HepG2 (cell line): ENCODE results near the gene PEX3. TPM values are rescaled to one million over a fixed set of nuclear protein-coding genes. Genes with fewer than 3 reads are reported as not detected.

ENCODE experiments used
- AGO1 ChIP-seq: fragments of 200-400 bp; formaldehyde crosslinking; IDR thresholded peaks from 2 replicates; pipeline ENCODE4 v1.6.1; 2017; ENCODE audit warnings: mild to moderate bottlenecking, low read depth, low read length, moderate library complexity; ENCODE audit not compliant: poor library complexity, severe bottlenecking
- BCL6 ChIP-seq: IDR thresholded peaks from 2 replicates; pipeline ENCODE4 v1.6.1; 2016; ENCODE audit warnings: missing genetic modification reagents, missing compliant biosample characterization
- ISL2 ChIP-seq: sonication (generic); formaldehyde crosslinking; IDR thresholded peaks from 2 replicates; pipeline ENCODE4 v1.5.0; 2020; ENCODE audit warnings: missing genetic modification reagents
- KAT7 ChIP-seq: IDR thresholded peaks from 2 replicates; pipeline ENCODE4 v1.6.1; 2018; ENCODE audit warnings: borderline replicate concordance, missing compliant biosample characterization
- LCORL ChIP-seq, 2 experiments: fragments of 450-650 bp in 1 of 2; sonication (generic) in 1 of 2; formaldehyde crosslinking in 1 of 2; IDR thresholded peaks; 2 replicates each; pipeline versions ENCODE4 v1.5.0 to v1.6.1; 2017 to 2020; ENCODE audit warnings: antibody characterized with exemption in 1 of 2, missing genetic modification reagents in 1 of 2
- MXD4 ChIP-seq: IDR thresholded peaks from 2 replicates; pipeline ENCODE4 v1.6.1; 2016; ENCODE audit warnings: mild to moderate bottlenecking, missing biosample characterization, missing genetic modification reagents
- YEATS4 ChIP-seq: sonication (generic); formaldehyde crosslinking; IDR thresholded peaks from 2 replicates; pipeline ENCODE4 v1.4.0; 2020; ENCODE audit warnings: missing genetic modification reagents, borderline replicate concordance
- ZMYM4 ChIP-seq: sonication (generic); formaldehyde crosslinking; IDR thresholded peaks from 2 replicates; pipeline ENCODE4 v1.8.1; 2023; ENCODE audit warnings: mild to moderate bottlenecking, missing genetic modification reagents
- ZNF207 ChIP-seq: fragments of 450-650 bp; IDR thresholded peaks from 2 replicates; pipeline ENCODE4 v1.6.1; 2016; ENCODE audit warnings: antibody characterized with exemption, borderline replicate concordance
- ZNF383 ChIP-seq: sonication (generic); formaldehyde crosslinking; IDR thresholded peaks from 2 replicates; pipeline ENCODE4 v1.4.0; 2020; ENCODE audit warnings: missing genetic modification reagents, mild to moderate bottlenecking, borderline replicate concordance
- polyA plus RNA-seq, 8 experiments: library from polyadenylated mRNA; depleted of rRNA in 3 of 8; stranded (reverse) in 7 of 8; unstranded in 1 of 8; fragments of >200 nt; fragmentation: Illumina TruSeq in 4 of 8; extraction: Trizol in 4 of 8; gene quantifications; 2 replicates each; pipeline versions ENCODE4 v1.2.1 to v1.2.3, GENCODE V29; 2011 to 2016; ENCODE audit warnings: low read depth in 4 of 8, missing spikeins in 1 of 8, mixed read lengths in 1 of 8; ENCODE audit not compliant: insufficient read depth in 1 of 8
- total RNA-seq, 5 experiments: library from RNA; depleted of rRNA; stranded (reverse); fragments of >200 nt; fragmentation: Illumina TruSeq; extraction: Trizol; gene quantifications; 2 replicates each; pipeline ENCODE4 v1.2.3, GENCODE V29; 2016; ENCODE audit warnings: low read depth in 1 of 5
- TF ChIP-seq, protein P1 (sequence below): IDR thresholded peaks from 2 replicates; pipeline ENCODE4 v1.6.1; 2016
- TF ChIP-seq, protein P2 (sequence below): IDR thresholded peaks from 2 replicates; pipeline ENCODE4 v1.6.1; 2016; ENCODE audit warnings: mild to moderate bottlenecking
- TF ChIP-seq, protein P3 (sequence below): sonication (generic); formaldehyde crosslinking; IDR thresholded peaks from 2 replicates; pipeline ENCODE4 v1.4.0; 2020; ENCODE audit warnings: missing genetic modification reagents
- TF ChIP-seq, protein P4 (sequence below): sonication (generic); formaldehyde crosslinking; IDR thresholded peaks from one replicate; pipeline ENCODE4 v1.5.1; 2020; ENCODE audit warnings: mild to moderate bottlenecking, missing genetic modification reagents; ENCODE audit errors: not compliant biosample characterization

The PEX3 gene
- total and polyA plus RNA-seq, 2 of the 13 experiments (the other 11 are each of a cell fraction or from before 2014, with no cell fraction given) = 30.9 to 40.8 TPM

DNA sequence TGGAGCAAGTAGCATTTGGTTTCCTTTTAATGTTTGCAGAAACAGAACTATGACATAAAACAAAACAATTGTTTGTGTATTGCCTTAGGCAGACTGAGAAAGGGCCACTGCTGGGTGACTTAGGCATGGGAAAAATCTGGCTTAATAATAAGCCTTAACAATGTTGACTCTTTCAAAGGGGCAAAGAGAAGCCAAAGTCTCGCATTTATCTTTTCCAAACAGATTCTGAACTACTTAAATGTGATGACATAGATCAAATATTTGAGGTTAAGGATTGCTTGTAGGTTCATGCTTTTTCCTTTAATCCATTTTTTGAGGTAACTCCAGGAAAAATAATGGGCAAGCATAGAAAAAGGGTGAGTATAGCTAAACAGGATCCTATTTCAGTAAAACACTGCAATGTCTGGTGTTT lies 39.7 kb upstream of the PEX3 start (continued):
- no peak for TF ChIP-seq AGO1
- no peak for TF ChIP-seq ZNF207
- TF ChIP-seq ZNF383 = no peak
- TF ChIP-seq, protein P1, sequence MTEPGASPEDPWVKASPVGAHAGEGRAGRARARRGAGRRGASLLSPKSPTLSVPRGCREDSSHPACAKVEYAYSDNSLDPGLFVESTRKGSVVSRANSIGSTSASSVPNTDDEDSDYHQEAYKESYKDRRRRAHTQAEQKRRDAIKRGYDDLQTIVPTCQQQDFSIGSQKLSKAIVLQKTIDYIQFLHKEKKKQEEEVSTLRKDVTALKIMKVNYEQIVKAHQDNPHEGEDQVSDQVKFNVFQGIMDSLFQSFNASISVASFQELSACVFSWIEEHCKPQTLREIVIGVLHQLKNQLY = peak; percentile 50; the same call in 1 of the 2 replicates
- peak; percentile 98 for TF ChIP-seq ISL2
- TF ChIP-seq, protein P2, sequence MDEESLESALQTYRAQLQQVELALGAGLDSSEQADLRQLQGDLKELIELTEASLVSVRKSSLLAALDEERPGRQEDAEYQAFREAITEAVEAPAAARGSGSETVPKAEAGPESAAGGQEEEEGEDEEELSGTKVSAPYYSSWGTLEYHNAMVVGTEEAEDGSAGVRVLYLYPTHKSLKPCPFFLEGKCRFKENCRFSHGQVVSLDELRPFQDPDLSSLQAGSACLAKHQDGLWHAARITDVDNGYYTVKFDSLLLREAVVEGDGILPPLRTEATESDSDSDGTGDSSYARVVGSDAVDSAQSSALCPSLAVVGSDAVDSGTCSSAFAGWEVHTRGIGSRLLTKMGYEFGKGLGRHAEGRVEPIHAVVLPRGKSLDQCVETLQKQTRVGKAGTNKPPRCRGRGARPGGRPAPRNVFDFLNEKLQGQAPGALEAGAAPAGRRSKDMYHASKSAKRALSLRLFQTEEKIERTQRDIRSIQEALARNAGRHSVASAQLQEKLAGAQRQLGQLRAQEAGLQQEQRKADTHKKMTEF (CRISPR knock-in tag) = peak; percentile 69
- TF ChIP-seq ZMYM4 (CRISPR knock-in tag) = peak; percentile 63
- TF ChIP-seq, protein P3, sequence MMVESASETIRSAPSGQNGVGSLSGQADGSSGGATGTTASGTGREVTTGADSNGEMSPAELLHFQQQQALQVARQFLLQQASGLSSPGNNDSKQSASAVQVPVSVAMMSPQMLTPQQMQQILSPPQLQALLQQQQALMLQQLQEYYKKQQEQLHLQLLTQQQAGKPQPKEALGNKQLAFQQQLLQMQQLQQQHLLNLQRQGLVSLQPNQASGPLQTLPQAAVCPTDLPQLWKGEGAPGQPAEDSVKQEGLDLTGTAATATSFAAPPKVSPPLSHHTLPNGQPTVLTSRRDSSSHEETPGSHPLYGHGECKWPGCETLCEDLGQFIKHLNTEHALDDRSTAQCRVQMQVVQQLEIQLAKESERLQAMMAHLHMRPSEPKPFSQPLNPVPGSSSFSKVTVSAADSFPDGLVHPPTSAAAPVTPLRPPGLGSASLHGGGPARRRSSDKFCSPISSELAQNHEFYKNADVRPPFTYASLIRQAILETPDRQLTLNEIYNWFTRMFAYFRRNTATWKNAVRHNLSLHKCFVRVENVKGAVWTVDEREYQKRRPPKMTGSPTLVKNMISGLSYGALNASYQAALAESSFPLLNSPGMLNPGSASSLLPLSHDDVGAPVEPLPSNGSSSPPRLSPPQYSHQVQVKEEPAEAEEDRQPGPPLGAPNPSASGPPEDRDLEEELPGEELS (CRISPR knock-in tag) = peak; percentile 94
- TF ChIP-seq YEATS4 (CRISPR knock-in tag) = 0 out of 2 replicates have a peak, but pooled peaks have one; percentile 39
- peak; percentile 98 for TF ChIP-seq BCL6 (CRISPR knock-in tag)
- no peak for TF ChIP-seq KAT7 (CRISPR knock-in tag)
- TF ChIP-seq, protein P4, sequence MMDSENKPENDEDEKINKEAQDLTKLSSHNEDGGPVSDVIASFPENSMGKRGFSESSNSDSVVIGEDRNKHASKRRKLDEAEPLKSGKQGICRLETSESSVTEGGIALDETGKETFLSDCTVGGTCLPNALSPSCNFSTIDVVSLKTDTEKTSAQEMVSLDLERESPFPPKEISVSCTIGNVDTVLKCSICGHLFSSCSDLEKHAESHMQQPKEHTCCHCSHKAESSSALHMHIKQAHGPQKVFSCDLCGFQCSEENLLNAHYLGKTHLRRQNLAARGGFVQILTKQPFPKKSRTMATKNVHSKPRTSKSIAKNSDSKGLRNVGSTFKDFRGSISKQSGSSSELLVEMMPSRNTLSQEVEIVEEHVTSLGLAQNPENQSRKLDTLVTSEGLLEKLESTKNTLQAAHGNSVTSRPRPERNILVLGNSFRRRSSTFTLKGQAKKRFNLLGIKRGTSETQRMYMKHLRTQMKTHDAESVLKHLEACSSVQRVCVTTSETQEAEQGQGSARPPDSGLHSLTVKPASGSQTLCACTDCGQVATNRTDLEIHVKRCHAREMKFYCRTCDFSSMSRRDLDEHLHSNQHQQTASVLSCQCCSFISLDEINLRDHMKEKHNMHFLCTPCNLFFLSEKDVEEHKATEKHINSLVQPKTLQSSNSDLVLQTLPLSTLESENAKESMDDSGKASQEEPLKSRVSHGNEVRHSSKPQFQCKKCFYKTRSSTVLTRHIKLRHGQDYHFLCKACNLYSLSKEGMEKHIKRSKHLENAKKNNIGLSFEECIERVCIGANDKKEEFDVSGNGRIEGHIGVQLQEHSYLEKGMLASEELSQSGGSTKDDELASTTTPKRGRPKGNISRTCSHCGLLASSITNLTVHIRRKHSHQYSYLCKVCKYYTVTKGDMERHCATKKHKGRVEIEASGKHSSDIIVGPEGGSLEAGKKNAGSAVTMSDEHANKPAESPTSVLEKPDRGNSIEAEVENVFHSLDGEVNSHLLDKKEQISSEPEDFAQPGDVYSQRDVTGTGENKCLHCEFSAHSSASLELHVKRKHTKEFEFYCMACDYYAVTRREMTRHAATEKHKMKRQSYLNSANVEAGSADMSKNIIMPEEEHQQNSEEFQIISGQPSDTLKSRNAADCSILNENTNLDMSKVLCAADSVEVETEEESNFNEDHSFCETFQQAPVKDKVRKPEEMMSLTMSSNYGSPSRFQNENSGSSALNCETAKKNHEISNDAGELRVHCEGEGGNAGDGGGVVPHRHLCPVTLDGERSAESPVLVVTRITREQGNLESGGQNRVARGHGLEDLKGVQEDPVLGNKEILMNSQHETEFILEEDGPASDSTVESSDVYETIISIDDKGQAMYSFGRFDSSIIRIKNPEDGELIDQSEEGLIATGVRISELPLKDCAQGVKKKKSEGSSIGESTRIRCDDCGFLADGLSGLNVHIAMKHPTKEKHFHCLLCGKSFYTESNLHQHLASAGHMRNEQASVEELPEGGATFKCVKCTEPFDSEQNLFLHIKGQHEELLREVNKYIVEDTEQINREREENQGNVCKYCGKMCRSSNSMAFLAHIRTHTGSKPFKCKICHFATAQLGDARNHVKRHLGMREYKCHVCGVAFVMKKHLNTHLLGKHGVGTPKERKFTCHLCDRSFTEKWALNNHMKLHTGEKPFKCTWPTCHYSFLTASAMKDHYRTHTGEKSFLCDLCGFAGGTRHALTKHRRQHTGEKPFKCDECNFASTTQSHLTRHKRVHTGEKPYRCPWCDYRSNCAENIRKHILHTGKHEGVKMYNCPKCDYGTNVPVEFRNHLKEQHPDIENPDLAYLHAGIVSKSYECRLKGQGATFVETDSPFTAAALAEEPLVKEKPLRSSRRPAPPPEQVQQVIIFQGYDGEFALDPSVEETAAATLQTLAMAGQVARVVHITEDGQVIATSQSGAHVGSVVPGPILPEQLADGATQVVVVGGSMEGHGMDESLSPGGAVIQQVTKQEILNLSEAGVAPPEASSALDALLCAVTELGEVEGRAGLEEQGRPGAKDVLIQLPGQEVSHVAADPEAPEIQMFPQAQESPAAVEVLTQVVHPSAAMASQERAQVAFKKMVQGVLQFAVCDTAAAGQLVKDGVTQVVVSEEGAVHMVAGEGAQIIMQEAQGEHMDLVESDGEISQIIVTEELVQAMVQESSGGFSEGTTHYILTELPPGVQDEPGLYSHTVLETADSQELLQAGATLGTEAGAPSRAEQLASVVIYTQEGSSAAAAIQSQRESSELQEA = no peak
- 0 out of 2 replicates have a peak, but pooled peaks have one; percentile 47 for TF ChIP-seq MXD4 (CRISPR knock-in tag)
- TF ChIP-seq LCORL (IDR thresholded peaks at IDR 0.05) = no peak
- TF ChIP-seq LCORL (CRISPR knock-in tag; IDR thresholded peaks at IDR 0.05) = no peak; the same call in 1 of the 2 replicates
